Upper lobe of right lung (tissue), 1 donor: ENCODE measurements around the gene SKI. TPM values are rescaled to one million over a fixed set of nuclear protein-coding genes. Genes with fewer than 3 reads are reported as not detected.

Experiments
- ATAC-seq: fragments of 200-7000 bp; cut with Tn5 transposase; one replicate; pipeline ENCODE4 v1.9.1; 2020; ENCODE audit warnings: mild to moderate bottlenecking, moderate library complexity
- DNase-seq: peaks from one replicate; pipeline ENCODE4 v3.0.0-alpha.2; 2020
- H3K27ac ChIP-seq: fragments of 200-600 bp; one replicate; pipeline ENCODE4 v1.8.0; 2022
- H3K27me3 ChIP-seq: fragments of 200-600 bp; one replicate; pipeline ENCODE4 v1.8.0; 2022; ENCODE audit warnings: mild to moderate bottlenecking
- H3K36me3 ChIP-seq: fragments of 200-600 bp; one replicate; pipeline ENCODE4 v1.8.0; 2022
- H3K4me1 ChIP-seq: fragments of 200-600 bp; one replicate; pipeline ENCODE4 v1.8.0; 2022
- H3K4me3 ChIP-seq: fragments of 200-600 bp; one replicate; pipeline ENCODE4 v1.8.0; 2022; ENCODE audit warnings: mild to moderate bottlenecking
- H3K9me3 ChIP-seq: fragments of 200-600 bp; one replicate; pipeline ENCODE4 v1.8.0; 2022
- CTCF ChIP-seq: fragments of 200-600 bp; IDR thresholded peaks from one replicate; pipeline ENCODE4 v1.8.0; 2022; ENCODE audit warnings: antibody characterized with exemption
- intact Hi-C: fragments of 100-400 bp; cut with DNase I; formaldehyde crosslinking; loops from one replicate; pipeline ENCODE4 v1.11.0; 2022
- total RNA-seq: library from RNA; stranded (reverse); fragmentation: NEBNext Ultra II Directional; extraction: Animal tissue kit (Norgen Biotek cat#: 25700); gene quantifications from one replicate; pipeline ENCODE4 v1.2.1, GENCODE V29; 2021
- donor health status: DM: no; HTN: yes; CAD: no; lungs with severe emphysema.

The SKI gene
- total RNA-seq, 1 donor from 2014 or later = 89.6 TPM

DNA sequence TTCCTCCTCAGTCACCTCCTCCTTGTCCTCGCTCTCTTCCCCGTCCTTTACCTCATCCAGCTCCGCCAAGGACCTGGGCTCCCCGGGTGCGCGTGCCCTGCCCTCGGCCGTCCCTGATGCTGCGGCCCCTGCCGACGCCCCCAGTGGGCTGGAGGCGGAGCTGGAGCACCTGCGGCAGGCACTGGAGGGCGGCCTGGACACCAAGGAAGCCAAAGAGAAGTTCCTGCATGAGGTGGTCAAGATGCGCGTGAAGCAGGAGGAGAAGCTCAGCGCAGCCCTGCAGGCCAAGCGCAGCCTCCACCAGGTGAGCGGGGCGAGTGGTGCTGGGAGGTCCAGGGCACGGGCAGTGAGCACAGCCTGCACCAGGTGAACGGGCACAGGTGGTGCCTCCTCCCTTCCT lies 76.2 kb downstream of the SKI start:
- Histone ChIP-seq H3K4me1 (peaks cover 34% of the 10 kb centered on the region), H3K9me3 (no peaks in the 10 kb centered on the region), H3K36me3 (peaks cover 61% of the 10 kb centered on the region), H3K4me3 (no peak overlapping the region), H3K27me3 (no peaks in the 10 kb centered on the region), H3K27ac (no peak overlapping the region)
- intact Hi-C loops = loop anchor here (10.0 kb wide), 1 partner anchor 59 kb away; no protein-coding TSS in a partner anchor
- no peak for DNase-seq
- TF ChIP-seq CTCF = no peak
- no peak for ATAC-seq

DNA sequence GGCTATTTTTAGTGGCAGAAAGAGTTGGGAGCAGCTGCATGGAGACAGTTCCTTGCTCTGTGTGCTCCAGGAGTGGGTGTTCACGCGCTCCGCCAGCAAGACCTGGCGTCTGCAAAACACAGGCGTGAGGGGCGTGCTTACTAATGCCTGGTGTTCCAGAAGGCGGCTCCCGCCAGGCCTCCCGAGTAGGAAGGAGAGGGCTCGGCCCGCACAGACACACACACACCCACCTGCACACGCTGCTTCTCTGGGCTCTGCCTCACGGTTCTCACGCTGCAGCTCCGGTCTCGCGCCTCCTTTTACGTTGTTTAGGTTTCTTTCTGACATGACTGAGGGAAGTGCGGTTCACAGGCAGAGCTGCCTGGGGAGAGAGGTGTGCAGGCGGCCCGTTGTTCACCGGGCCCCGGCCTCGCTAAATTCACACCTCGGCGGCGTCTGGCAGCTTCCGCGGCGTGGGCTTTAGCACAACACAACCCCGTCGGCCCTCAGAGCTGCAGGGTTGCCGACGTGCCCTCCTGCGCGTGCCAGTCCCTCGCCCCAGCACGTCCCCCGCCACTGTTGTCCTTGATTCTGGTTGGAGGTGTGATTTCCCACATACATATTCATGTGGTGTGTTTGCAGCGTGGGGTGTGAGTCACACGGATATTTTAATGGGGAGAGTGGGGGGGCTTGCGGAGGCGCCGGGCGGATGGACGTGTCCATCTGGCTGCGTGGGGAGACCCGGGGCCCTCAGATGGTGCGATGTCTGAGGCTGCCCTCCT lies 77.0 kb downstream of the SKI start:
- Histone ChIP-seq H3K9me3 (no peaks in the 10 kb centered on the region), H3K4me3 (no peak overlapping the region), H3K36me3 (peaks cover 62% of the 10 kb centered on the region), H3K4me1 (peaks cover 25% of the 10 kb centered on the region), H3K27ac (no peak overlapping the region), H3K27me3 (no peaks in the 10 kb centered on the region)
- intact Hi-C loops = loop anchor here (10.0 kb wide), 1 partner anchor 60 kb away; no protein-coding TSS in a partner anchor
- TF ChIP-seq CTCF = no peak
- DNase-seq = no peak
- no peak for ATAC-seq

GRCh38 chr1:2306151-2306978 lies 78.2 kb downstream of the SKI start:
- intact Hi-C loops = loop anchor here (10.0 kb wide), 1 partner anchor 62 kb away; no protein-coding TSS in a partner anchor
- H3K27ac ChIP-seq = no peak overlapping the region
- H3K4me1 ChIP-seq = peaks cover 17% of the 10 kb centered on the region
- H3K9me3 ChIP-seq = no peaks in the 10 kb centered on the region
- H3K36me3 ChIP-seq = peaks cover 62% of the 10 kb centered on the region
- H3K27me3 ChIP-seq = no peaks in the 10 kb centered on the region
- ATAC-seq (no peak), DNase-seq (no peak)
- H3K4me3 ChIP-seq = no peak overlapping the region
- no peak for TF ChIP-seq CTCF

GRCh38 chr1:2307064-2307605 lies 79.0 kb downstream of the SKI start:
- H3K4me1 ChIP-seq = peaks cover 17% of the 10 kb centered on the region
- no peak for DNase-seq
- no peak overlapping the region for H3K27ac ChIP-seq
- no peaks in the 10 kb centered on the region for H3K27me3 ChIP-seq
- no peaks in the 10 kb centered on the region for H3K9me3 ChIP-seq
- no peak for TF ChIP-seq CTCF
- intact Hi-C loops = loop anchor here (10.0 kb wide), 1 partner anchor 62 kb away; no protein-coding TSS in a partner anchor
- ATAC-seq = no peak
- H3K36me3 ChIP-seq = peaks cover 62% of the 10 kb centered on the region
- no peak overlapping the region for H3K4me3 ChIP-seq

DNA sequence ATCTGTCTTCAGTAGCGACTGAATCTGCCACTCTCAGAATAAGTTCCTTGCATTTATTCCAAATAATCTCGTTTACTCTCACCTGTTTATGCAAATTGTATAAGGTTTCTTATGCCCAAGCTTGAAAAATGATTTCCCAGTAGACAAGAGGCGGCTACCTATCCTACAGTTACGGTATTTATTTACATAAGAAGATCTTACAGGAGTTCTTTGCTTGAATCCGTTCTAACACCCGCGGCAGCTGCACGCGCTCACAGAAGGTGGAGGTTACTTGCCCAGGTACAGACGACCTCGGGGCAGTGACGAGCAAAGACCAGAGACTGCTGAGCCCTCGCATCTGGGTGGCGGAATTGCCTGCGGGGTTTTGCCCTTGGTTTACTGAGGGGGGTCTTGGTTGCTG lies 79.9 kb downstream of the SKI start:
- intact Hi-C loops = loop anchor here (10.0 kb wide), 1 partner anchor 63 kb away; no protein-coding TSS in a partner anchor
- peaks cover 62% of the 10 kb centered on the region for H3K36me3 ChIP-seq
- no peak for DNase-seq

More for the DNA sequence above, 79.9 kb downstream of the SKI start:
- H3K4me1 ChIP-seq = peaks cover 20% of the 10 kb centered on the region
- TF ChIP-seq CTCF = no peak
- no peak overlapping the region for H3K27ac ChIP-seq
- no peaks in the 10 kb centered on the region for H3K27me3 ChIP-seq
- ATAC-seq = no peak
- no peaks in the 10 kb centered on the region for H3K9me3 ChIP-seq
- H3K4me3 ChIP-seq = no peak overlapping the region
